Measurements from ENCODE around the gene PRDM15. TPM values are rescaled to one million over a fixed set of nuclear protein-coding genes. Genes with fewer than 3 reads are reported as not detected.

PRDM15 gene
- total and polyA plus RNA-seq, 2 experiments from 2014 or later = 3.0 to 10.6 TPM

GRCh38 chr21:41894922-41895557, 15.9 kb upstream of the PRDM15 start (continued):
- no peak for TF ChIP-seq REST (IDR thresholded peaks at IDR 0.05; ENCODE audit: unreplicated experiment)
- no peak for TF ChIP-seq EZH2phosphoT487 (IDR thresholded peaks at IDR 0.05; ENCODE audit: unreplicated experiment)
- TF ChIP-seq STAT1 (IDR thresholded peaks at IDR 0.05; ENCODE audit: unreplicated experiment) = no peak
- TF ChIP-seq ZNF114 (CRISPR knock-in tag; IDR thresholded peaks at IDR 0.05) = no peak
- TF ChIP-seq CREB1 (CRISPR knock-in tag; IDR thresholded peaks at IDR 0.05; ENCODE audit: low read depth) = no peak
- TF ChIP-seq EZH2 (IDR thresholded peaks at IDR 0.05; ENCODE audit: low read depth, unreplicated experiment) = no peak
- TF ChIP-seq POLR2AphosphoS5 (IDR thresholded peaks at IDR 0.05; ENCODE audit: low read depth) = no peak
- TF ChIP-seq NANOG (IDR thresholded peaks at IDR 0.05; ENCODE audit: borderline replicate concordance) = no peak
- no peak for TF ChIP-seq CTCF (conservative IDR thresholded peaks at IDR 0.05; ENCODE audit: low read depth in 2 of 2)

GRCh38 chr21:41894511-41894910, 15.4 kb upstream of the PRDM15 start:
- no peaks in the 10 kb centered on the region for H3F3A ChIP-seq (replicated peaks; ENCODE audit: low read depth)
- no peaks in the 10 kb centered on the region for H3K9me3 Mint-ChIP-seq
- no peaks in the 10 kb centered on the region; the same call in 1 of the 3 replicates for H3K36me3 Mint-ChIP-seq (ENCODE audit: low read depth)
- no peaks in the 10 kb centered on the region for H3K27me3 ChIP-seq (ENCODE audit: insufficient read depth)
- H2AFZ ChIP-seq = no peak overlapping the region
- H3K4me1 ChIP-seq (ENCODE audit: insufficient read depth) = peaks cover 13% of the 10 kb centered on the region
- H3K4me1 Mint-ChIP-seq = peaks cover 44% of the 10 kb centered on the region
- no peak overlapping the region for H3K4me3 Mint-ChIP-seq
- H4K20me1 ChIP-seq (replicated peaks; ENCODE audit: insufficient read depth) = no peaks in the 10 kb centered on the region
- no peak for TF ChIP-seq ZNF114 (CRISPR knock-in tag; IDR thresholded peaks at IDR 0.05)
- H3K27ac Mint-ChIP-seq = peak overlapping the region; percentile 59; the same call in 1 of the 2 replicates
- H3K27ac ChIP-seq (ENCODE audit: low read depth) = no peak overlapping the region
- H3K36me3 ChIP-seq (ENCODE audit: insufficient read depth) = no peaks in the 10 kb centered on the region
- no peak overlapping the region for H3K4me3 ChIP-seq
- H3K9me2 ChIP-seq (ENCODE audit: insufficient read depth) = no peaks in the 10 kb centered on the region
- H3K4me2 ChIP-seq = no peak overlapping the region
- no peaks in the 10 kb centered on the region for H3K79me2 ChIP-seq (replicated peaks; ENCODE audit: insufficient read depth)
- ATAC-seq (no peak), DNase-seq (ENCODE audit: low spot score) (no peak)
- no peaks in the 10 kb centered on the region for H3K27me3 Mint-ChIP-seq (ENCODE audit: insufficient read depth, low read depth, poor library complexity)

All from GM23338 (cell line).